NT2/D1 (cell line): ENCODE results near the gene PIK3AP1.

Experiments used
- SUZ12 ChIP-seq: IDR thresholded peaks from 2 replicates; pipeline ENCODE4 v1.6.1; 2011; ENCODE audit not compliant: insufficient read length, insufficient read depth; ENCODE audit errors: extremely low read depth
- ZNF274 ChIP-seq: IDR thresholded peaks from 2 replicates; pipeline ENCODE4 v1.6.1; 2011; ENCODE audit warnings: mild to moderate bottlenecking, low read depth, low read length

GRCh38 chr10:96701265-96701664 is 19.0 kb downstream of the PIK3AP1 start:
- TF ChIP-seq ZNF274 (no peak), SUZ12 (no peak)
